Measurements from ENCODE around the gene OLFM2.

- TF ChIP-seq OSR1 (CRISPR knock-in tag; IDR thresholded peaks at IDR 0.05) = no peak
- TF ChIP-seq ZFP3 (CRISPR knock-in tag; IDR thresholded peaks at IDR 0.05) = no peak
- TF ChIP-seq ZNF8 (CRISPR knock-in tag; IDR thresholded peaks at IDR 0.05) = no peak
Observed at GRCh38 chr19:9827289-9828238, 108.8 kb downstream of the OLFM2 start, which contains the start of gene UBL5.
